Vagina (tissue), 2 donors: ENCODE measurements around the gene ZDHHC12.

Source experiments
- POLR2AphosphoS5 ChIP-seq, 2 donors: sonication (generic); formaldehyde crosslinking; IDR thresholded peaks; one replicate each; pipeline ENCODE4 v1.9.0; 2017; ENCODE audit warnings: antibody characterized with exemption in 2 of 2, mild to moderate bottlenecking in 2 of 2, low read depth in 1 of 2; ENCODE audit not compliant: insufficient read depth in 1 of 2
- TF ChIP-seq, protein P1 (sequence below), 3 experiments: fragments of 450-650 bp in 2 of 3; fragments of 200-600 bp in 1 of 3; sonication (generic) in 1 of 3; IDR thresholded peaks; one replicate each; pipeline ENCODE4 v1.5.1; 2017 to 2019; ENCODE audit warnings: antibody characterized with exemption in 3 of 3, mild to moderate bottlenecking in 2 of 3, moderate library complexity in 2 of 3

DNA sequence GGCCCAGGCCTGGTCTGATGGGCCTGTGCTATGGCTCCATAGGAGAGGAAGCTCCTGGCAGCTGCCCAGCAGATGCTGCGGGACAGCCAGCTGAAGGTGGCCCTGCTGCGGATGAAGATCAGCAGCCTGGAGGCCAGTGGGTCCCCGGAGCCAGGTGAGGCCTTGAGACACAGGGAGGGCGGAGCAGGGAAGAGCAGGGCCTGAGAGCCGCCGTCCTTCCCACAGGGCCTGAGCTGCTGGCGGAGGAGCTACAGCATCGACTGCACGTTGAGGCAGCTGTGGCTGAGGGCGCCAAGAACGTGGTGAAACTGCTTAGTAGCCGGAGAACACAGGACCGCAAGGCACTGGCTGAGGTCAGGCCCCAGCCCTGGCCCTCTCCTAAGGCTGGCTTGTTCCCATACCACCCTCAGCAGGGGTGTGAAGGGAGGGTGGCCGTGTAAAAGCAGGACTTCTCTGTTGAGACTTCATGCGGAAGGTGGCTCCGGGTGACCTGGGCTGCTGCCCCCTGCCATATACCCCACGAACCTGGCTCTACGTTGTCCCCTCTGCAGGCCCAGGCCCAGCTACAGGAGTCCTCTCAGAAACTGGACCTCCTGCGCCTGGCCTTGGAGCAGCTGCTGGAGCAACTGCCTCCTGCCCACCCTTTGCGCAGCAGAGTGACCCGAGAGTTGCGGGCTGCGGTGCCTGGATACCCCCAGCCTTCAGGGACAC, 17.1 kb downstream of the ZDHHC12 start:
- TF ChIP-seq, protein P1, sequence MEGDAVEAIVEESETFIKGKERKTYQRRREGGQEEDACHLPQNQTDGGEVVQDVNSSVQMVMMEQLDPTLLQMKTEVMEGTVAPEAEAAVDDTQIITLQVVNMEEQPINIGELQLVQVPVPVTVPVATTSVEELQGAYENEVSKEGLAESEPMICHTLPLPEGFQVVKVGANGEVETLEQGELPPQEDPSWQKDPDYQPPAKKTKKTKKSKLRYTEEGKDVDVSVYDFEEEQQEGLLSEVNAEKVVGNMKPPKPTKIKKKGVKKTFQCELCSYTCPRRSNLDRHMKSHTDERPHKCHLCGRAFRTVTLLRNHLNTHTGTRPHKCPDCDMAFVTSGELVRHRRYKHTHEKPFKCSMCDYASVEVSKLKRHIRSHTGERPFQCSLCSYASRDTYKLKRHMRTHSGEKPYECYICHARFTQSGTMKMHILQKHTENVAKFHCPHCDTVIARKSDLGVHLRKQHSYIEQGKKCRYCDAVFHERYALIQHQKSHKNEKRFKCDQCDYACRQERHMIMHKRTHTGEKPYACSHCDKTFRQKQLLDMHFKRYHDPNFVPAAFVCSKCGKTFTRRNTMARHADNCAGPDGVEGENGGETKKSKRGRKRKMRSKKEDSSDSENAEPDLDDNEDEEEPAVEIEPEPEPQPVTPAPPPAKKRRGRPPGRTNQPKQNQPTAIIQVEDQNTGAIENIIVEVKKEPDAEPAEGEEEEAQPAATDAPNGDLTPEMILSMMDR (IDR thresholded peaks at IDR 0.05): no peak
- TF ChIP-seq POLR2AphosphoS5 (IDR thresholded peaks at IDR 0.05; ENCODE audit: insufficient read depth in 1 of 2, low read depth in 1 of 2): no peak
